ENCODE measurements around the gene SLC12A6.
"Not testable (repeated sequence)": the region's sequence is repeated elsewhere in the genome, so short reads cannot be mapped to it uniquely, and the experiment has no call there.

Gene SLC12A6

DNA sequence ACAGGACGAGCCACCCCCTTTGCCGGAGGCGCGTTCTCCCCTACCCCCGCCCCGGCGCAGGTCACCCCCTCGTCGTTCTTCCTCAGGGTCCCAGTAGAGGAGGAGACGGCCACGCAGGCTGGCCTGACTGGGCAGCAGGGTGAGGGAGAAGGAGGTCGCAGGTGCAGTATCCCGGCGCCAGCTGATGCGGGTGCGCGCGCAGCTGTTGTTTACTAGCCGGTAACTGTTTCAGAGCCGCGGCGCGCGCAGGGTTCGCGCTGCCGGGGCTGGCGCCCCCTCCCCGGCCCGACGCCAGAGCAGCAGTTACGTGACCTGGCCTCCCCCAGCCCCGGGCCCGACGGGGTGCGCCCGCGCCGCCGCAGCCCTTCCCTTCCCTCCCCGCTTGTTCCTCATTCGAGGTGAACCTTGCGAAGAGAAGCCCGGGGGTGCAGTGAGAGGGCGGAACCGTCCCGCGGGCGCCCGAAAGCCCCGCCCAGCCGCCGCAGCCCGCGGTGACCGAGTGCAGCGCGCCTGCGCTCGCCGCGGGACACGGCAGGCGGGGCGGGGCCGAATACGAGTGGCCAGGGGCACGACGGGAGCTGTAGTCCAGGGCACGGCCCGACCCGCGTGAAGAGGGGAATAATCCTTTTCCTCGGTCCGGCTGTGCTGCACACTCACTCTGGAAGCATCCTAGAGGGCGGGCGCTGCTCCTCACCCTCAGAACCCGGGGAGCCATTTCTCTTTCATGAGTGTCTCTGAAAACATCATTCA lies at the start of gene SLC12A6:
SLC12A6 (minus strand) TSS at position 225 of the 750 bp plus-strand sequence. CDS start 1,101 bp downstream, outside the sequence.
- in situ Hi-C loops (cut with MboI; ENCODE audit: low sequenced_read_pairs): no loop called here

DNA sequence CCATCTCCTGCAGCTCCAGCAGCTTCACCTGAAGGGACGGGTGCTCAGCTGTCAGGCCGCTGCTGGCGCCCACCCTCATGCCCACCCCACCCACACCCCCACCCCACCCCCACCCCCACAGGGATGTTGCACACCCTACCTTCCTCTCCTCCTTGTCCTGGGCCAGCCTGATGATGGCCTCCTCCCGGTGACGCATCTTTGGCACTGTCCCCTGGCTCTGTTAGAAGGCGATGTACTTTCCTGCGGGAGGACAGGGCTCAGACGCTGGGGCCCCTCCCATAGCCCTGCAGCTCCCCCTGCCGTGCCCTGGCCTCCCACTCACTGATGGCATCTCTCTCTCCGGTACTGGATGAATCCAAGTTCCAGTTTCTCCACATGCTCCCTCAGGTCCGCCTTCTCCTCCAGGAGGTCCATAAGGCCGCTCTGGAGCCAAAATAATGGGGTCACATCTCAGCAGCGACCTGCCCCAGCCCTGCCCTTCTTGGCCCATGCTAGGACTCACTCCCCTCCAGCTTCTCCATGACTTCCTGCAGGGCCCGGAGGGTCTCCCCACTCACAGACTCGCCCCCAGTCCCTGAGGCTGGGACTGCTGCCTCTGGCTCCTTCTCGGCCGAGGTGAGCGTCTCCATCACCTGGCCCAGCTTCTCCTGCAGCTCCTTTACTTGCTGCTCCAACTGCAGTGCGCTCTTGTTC lies 44.4 kb upstream of the SLC12A6 start:
- in situ Hi-C loops (cut with MboI; ENCODE audit: low sequenced_read_pairs): not testable (repeated sequence)

DNA sequence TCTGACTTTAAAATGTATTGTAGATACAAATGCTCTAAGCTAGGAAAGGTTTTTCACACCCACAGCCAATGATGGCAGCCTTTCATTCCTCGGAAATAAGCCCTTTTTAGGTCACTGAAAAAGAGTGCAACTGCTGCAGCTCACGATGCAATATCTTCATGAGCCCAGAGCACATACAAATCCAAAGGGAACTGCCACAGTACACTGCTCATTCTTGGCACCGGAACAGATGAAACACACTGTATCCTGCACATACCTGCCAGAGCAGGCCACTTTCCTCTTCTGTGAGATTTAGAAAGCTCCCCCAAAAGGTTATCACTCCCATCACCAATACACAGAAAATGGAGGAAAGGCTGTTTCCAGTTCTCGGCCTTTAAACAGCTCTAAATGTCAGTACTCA lies 42.9 kb upstream of the SLC12A6 start:
- in situ Hi-C loops (cut with MboI; ENCODE audit: low sequenced_read_pairs): not testable (repeated sequence)

DNA sequence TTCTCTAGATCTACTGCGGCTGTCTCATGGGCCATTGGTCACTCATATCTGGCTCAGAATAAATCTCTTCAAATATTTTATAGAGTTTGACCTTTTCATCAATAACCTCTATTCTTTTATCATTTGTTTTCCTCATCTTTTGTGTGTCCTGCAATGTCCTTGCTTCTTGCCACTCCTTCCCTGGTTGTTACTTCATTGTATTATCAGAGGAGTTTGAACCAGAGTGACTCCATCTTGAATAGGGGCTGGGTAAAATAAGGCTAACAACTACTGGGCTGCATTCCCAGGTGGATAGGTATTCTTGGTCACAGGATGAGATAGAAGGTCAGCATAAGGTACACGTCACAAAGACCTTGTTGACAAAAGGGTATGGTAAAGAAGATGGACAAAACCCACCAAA lies 39.3 kb upstream of the SLC12A6 start:
- in situ Hi-C loops (cut with MboI; ENCODE audit: low sequenced_read_pairs): no loop called here

DNA sequence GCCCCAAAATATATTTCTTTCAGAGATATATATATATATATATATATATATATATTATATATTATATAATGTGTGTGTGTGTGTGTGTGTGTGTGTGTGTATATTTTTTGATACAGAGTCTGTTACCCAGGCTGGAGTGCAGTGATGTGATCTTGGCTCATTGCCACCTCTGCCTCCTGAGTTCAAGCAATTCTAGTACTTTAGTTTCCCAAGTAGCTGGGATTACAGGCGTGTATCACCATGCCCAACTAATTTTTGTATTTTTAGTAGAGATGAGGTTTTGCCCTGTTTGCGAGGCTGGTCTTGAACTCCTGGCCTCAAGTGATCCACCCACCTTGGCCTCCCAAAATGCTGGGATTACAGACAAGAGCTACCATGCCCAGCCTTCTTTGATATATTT lies 38.0 kb upstream of the SLC12A6 start:
- in situ Hi-C loops (cut with MboI; ENCODE audit: low sequenced_read_pairs): not testable (repeated sequence)

DNA sequence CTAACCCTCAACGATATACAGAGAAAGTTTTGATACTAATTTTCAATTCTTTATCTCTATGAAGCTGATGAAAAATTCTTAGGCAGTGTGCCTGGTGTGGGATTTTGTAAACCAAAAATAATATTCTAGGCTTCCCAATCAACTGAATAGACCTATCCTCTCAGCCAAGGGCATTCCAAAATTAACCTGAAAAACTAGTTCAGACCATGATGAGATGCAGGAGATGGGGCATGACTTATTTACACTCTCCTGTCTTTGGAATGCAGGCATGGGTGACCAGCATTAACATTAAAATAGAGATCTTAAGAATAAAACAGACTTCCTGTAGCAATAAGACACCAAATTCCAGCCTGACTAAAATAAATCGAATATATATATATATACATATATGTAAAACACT lies 37.2 kb upstream of the SLC12A6 start:
- in situ Hi-C loops (cut with MboI; ENCODE audit: low sequenced_read_pairs): loop anchor here (25.0 kb wide), 2 partner anchors 212 to 263 kb away; partner anchors contain the start of genes EMC7, GOLGA8B and PGBD4

DNA sequence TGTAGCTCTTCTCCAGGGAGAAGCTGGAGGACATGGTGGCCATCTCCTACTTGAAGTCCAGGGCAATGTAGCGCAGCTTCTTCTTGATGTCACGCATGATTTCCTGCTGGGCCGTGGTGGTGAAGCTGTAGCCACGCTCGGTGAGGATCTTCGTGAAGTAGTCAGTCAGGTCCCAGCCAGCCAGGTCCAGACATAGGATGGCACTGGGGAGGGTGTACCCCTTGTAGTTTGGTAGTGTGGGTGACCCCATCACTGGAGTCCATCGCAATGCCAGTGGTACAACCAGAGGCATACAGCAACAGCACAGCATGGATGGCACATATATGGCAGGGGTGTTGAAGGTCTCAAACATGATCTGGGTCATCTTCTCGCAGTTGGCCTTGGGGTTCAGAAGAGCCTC lies 36.4 kb upstream of the SLC12A6 start:
- in situ Hi-C loops (cut with MboI; ENCODE audit: low sequenced_read_pairs): loop anchor here (25.0 kb wide), 2 partner anchors 213 to 262 kb away; partner anchors contain the start of genes EMC7, GOLGA8B and PGBD4

DNA sequence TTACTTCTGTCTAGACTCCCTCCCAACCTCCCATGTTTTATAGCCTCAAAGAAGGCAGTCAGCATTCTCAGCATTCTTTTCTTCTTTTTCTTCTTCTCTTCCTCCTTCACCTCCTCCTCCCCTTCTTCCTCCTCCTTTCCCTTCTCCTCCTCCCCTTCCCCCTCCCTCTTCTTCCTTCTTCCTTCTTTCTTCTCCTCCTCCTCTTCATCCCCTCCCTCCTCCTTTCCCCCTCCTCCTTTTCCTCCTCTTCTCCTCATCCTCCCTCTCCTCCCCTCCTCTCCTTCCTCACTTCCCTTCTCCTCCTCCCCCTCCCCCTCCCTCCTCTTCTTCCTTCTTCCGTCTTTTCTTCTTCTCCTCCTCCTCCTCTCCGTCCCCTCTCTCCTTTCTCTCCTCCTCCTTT lies 33.1 kb upstream of the SLC12A6 start:
- in situ Hi-C loops (cut with MboI; ENCODE audit: low sequenced_read_pairs): loop anchor here (25.0 kb wide), 2 partner anchors 217 to 258 kb away; partner anchors contain the start of genes EMC7, GOLGA8B and PGBD4

- in situ Hi-C loops (cut with MboI; ENCODE audit: low sequenced_read_pairs): loop anchor here (25.0 kb wide), 2 partner anchors 217 to 258 kb away; partner anchors contain the start of genes EMC7, GOLGA8B and PGBD4
Measured at GRCh38 chr15:34370129-34370528, 32.5 kb upstream of the SLC12A6 start.

DNA sequence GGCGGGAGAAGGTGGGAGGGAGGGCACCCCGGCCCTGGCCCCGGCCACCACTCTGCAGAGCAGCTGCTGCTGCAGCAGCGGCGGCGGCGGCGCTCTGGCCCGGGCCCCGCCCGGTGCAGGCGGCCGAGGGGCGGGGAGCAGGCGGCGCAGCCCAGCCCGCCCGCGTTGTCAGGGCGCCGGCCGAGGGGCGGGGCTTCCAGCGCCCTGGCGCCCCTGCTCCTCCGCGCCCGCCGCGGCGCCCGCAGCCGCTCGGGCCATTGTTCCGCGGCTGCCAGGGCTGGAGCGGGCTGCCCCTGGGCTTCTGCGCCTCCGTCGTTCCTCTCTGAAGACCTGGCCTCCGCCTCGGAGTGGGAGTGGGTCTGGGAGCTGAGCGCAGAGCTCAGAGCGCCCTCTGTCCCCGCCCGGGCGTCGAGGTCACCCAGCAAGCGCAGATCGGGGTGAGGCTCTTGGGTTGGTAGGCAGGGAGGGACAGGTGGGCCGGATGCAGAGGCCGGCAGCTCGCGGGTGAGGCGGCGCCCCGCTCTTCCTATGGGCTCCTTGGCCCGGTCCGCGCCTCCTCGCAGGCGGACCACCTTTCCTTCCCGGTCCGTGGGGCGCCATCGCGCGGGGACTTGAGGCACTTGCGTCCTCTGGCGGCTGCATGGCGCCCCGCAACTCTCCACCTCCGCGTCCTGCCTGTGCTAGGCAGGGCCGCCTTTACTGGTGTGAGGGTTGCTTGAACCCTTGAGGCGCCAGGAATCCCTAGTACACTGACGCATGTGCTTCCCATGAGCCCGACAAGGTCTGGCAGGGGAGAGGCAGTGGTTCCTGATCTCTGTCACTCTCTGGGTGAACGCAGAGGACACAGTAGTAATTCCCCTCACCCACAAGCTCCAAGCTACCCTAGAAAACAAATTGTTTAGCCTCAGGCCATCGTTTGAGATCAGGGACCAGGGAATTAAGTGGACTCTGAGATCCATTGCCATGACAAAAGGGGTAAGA lies 29.8 kb upstream of the SLC12A6 start, which contains the start of gene LPCAT4:
LPCAT4 (minus strand) TSS at position 96 of the 981 bp plus-strand sequence. CDS start 96 bp downstream, outside the sequence.
- in situ Hi-C loops (cut with MboI; ENCODE audit: low sequenced_read_pairs): loop anchor here (10.0 to 25.0 kb wide), 3 partner anchors 67 to 255 kb away; partner anchors contain the start of genes EMC7, GOLGA8A, GOLGA8B and PGBD4

DNA sequence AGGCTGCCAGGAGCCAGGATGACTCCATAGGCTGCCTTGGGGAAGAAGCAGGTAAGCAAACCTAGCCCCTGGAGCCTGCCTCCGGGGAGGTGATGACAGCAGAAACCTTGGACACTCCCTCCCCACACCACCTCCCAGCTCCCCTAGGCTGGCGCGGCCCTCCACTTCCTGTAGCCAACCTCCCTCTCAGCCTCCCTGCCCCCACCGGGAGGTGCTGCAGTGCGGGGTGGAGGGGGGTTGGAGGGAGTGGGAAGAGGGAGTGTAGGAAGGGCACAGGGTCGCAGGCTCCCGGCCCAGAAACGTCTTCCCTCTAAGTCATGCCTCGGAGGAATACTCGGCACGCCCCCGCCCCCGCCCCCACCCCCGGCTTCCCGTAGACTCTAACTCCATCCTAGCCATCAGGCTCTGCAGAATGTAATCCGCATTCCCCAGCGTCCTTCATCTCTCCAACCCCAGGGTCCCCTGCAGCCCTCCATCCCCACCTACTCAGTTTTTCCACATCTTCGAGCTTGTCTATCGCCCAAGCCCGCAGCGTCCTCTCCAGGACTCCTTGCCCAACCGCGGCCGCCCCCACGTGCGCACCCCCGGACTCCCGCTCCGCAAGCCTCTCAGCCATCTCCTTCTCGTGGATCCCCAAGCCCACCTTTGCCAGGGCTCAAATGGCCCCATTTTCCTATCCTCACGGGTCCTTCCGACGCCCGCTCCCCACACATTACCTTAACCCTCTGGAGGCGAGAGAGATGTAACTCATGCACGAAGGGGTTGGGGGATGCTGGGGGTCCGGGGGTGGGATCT lies 28.9 kb upstream of the SLC12A6 start:
- in situ Hi-C loops (cut with MboI; ENCODE audit: low sequenced_read_pairs): loop anchor here (10.0 to 25.0 kb wide), 3 partner anchors 68 to 254 kb away; partner anchors contain the start of genes EMC7, GOLGA8A, GOLGA8B and PGBD4

- in situ Hi-C loops (cut with MboI; ENCODE audit: low sequenced_read_pairs): loop anchor here (10.0 to 25.0 kb wide), 3 partner anchors 69 to 254 kb away; partner anchors contain the start of genes EMC7, GOLGA8A, GOLGA8B and PGBD4
Measured at GRCh38 chr15:34365836-34366235, 28.3 kb upstream of the SLC12A6 start.

- in situ Hi-C loops (cut with MboI; ENCODE audit: low sequenced_read_pairs): loop anchor here (10.0 to 25.0 kb wide), 3 partner anchors 70 to 253 kb away; partner anchors contain the start of genes EMC7, GOLGA8A, GOLGA8B and PGBD4
Measured at GRCh38 chr15:34365091-34365825, 27.7 kb upstream of the SLC12A6 start.

DNA sequence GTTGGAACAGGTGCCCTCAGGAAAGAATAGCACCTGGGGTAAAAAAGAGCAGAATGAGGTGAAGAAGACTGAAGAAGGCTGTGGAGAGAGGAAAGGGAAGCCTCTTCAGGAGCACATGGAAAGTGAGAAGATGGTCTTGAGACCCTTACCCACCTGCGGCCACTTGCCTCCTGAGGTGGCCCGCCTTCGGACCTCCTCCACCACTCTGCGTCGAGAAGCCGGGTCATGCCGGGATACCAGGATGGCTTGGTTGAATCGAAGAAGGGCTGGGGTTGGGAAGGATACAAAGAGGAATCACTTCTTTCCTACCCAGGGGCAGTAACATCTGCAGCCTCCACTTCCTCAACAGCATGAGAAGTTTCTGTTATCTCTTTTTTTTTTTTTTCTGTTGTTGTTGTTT lies 26.5 kb upstream of the SLC12A6 start:
- in situ Hi-C loops (cut with MboI; ENCODE audit: low sequenced_read_pairs): loop anchor here (10.0 to 25.0 kb wide), 3 partner anchors 71 to 252 kb away; partner anchors contain the start of genes EMC7, GOLGA8A, GOLGA8B and PGBD4

DNA sequence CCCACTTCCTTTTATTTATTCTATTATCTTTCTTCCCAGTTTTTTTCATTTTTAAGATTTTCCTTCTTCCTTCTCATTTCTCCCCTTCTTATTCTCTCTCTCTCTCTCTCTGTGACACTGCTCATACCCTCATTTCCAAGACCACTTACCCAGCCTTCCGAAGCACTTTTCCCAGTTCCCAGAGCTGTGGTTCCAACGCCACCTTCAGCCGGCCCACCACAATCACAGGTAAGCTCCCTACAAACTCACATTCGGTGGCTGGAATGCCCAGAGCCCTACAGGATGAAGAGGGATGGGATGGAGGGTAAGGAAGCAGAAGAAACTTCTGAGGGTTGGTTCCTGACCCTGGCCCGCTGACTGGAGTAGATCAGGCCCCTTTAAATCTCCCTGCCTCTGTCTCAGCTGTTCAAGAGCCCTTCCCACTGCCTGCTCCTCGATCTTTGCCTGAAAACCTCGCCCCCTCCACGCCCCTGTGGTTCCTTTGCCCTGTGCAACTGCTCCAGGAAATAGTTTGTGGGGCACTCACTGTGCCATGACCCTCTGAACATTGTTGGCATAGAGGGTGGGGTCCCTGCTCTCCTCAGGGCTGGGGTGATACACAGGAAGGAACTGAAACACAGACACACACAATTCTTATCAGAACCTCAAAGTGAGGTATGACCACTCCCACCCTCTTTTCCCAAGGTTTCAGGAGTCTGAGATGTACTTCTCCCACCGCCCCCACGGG lies 24.6 kb upstream of the SLC12A6 start:
- in situ Hi-C loops (cut with MboI; ENCODE audit: low sequenced_read_pairs): loop anchor here (10.0 to 25.0 kb wide), 3 partner anchors 73 to 250 kb away; partner anchors contain the start of genes EMC7, GOLGA8A, GOLGA8B and PGBD4

GRCh38 chr15:34361278-34361677 lies 23.7 kb upstream of the SLC12A6 start:
- in situ Hi-C loops (cut with MboI; ENCODE audit: low sequenced_read_pairs): loop anchor here (10.0 to 25.0 kb wide), 3 partner anchors 74 to 249 kb away; partner anchors contain the start of genes EMC7, GOLGA8A, GOLGA8B and PGBD4

GRCh38 chr15:34360298-34360697 lies 22.7 kb upstream of the SLC12A6 start:
- in situ Hi-C loops (cut with MboI; ENCODE audit: low sequenced_read_pairs): loop anchor here (10.0 to 25.0 kb wide), 3 partner anchors 75 to 248 kb away; partner anchors contain the start of genes EMC7, GOLGA8A, GOLGA8B and PGBD4

All from HL-60/S4 treated with retinoic acid at 250 ng/mL for 4 days and 3 days (cell line).